GM19240 (cell line): ENCODE data around the gene SLMAP.
A peak's percentile ranks its signal among the peaks of the same experiment; 100 is the strongest.

ENCODE experiments used
- DNase-seq: peaks from one replicate; pipeline ENCODE4 v3.0.0; 2011; ENCODE audit warnings: low spot score; ENCODE audit not compliant: insufficient read length

Gene SLMAP, protein sequence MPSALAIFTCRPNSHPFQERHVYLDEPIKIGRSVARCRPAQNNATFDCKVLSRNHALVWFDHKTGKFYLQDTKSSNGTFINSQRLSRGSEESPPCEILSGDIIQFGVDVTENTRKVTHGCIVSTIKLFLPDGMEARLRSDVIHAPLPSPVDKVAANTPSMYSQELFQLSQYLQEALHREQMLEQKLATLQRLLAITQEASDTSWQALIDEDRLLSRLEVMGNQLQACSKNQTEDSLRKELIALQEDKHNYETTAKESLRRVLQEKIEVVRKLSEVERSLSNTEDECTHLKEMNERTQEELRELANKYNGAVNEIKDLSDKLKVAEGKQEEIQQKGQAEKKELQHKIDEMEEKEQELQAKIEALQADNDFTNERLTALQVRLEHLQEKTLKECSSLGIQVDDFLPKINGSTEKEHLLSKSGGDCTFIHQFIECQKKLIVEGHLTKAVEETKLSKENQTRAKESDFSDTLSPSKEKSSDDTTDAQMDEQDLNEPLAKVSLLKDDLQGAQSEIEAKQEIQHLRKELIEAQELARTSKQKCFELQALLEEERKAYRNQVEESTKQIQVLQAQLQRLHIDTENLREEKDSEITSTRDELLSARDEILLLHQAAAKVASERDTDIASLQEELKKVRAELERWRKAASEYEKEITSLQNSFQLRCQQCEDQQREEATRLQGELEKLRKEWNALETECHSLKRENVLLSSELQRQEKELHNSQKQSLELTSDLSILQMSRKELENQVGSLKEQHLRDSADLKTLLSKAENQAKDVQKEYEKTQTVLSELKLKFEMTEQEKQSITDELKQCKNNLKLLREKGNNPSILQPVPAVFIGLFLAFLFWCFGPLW

DNA sequence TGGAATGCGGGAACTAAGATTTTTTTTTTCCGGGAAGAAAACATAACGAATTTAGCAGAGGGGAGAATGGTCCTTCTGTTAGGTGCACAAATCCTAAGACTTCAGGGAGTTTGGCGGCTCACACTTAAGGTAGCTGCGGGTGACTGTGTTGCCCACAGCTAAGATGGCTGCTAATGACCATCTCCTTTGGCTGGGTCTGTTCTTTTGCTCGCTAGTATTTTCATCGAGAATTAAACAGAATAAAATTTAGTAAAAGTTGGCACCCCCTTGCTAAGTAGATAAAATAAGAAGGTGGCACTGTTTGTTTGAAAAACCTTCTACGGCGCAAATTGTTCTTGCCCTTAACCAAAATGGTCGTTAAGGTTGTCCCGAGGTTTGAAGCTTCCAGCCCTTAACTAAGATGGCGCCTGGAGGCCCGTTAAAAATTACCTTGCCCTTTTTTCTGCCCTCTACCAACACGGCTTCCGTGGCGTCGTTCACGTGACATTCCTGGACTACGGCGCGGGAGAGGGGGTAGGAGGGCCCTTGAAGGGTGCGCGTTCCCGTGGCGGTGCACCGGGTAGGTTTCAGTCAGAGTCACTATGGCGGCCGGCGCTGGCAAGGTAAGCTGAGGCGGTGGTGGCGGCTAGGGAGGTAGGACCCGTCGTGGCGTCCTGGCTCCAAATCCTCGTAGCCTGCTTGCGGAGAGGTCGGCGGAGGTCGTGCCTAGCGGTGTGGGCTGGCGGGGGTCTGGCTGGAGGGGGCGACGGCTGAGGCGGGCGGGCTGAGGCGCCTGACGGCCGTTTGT is at the start of gene SLMAP:
Gene SLMAP, plus strand, starts transcription at position 569 of the 787 bp plus-strand sequence. CDS start 1,343 bp downstream, outside the sequence.
- peak; percentile 85 for DNase-seq

DNA sequence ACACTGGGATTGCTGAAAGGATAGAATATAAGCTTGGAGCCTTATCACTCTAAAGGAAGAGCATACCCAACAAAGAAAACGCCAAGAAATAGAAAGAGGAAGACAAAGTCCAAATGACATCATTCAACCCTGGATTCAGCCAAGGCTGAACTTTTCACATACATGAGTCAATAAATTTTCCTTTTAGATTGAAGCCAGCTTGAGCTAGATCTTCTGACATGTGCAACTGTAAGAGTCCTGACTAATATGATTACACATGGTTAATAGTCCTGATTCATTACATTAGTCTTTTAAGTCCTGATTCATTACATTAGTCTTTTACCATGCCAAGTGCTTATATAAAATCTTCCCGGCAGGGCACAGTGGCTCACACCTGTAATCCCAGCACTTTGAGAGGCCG is 49.6 kb upstream of the SLMAP start:
- no peak for DNase-seq

DNA sequence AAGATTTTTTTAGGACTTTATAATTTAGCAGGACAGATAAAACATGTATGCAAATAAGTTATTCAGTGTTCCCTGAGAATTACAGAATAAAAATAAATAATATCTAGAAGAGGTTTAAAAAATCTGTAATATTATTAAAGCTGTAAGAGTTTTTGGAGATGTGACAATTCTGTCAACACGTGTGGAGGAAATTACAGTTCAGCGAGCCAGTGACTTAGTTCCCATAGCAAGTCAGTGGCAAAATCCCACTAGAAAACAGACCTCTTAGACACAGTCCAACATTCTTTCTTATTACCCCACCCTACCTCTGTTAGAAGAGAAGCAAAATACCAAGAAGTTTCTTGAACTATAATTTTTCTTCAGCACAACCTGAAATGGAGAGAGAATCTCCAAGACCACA is 47.1 kb upstream of the SLMAP start:
- no peak for DNase-seq

DNA sequence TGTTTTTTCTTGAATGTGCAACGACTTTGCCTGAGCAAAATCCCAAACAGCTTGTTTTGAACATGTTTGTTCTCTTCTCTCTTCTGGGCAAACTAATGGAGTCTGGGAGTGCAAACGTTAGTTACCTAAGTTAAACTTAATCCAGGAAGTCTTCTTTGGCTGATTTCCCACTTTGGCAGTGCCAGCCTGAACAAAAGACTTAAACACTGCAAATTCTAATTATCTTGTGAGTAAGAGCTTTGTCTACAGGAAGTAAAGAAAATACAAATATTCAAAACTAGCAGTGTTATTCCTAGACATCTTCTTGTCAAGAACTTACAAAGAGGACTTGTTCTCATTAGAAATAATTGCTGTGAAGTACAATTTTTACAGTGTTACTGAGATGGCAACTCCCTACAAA is 46.5 kb upstream of the SLMAP start:
- no peak for DNase-seq

DNA sequence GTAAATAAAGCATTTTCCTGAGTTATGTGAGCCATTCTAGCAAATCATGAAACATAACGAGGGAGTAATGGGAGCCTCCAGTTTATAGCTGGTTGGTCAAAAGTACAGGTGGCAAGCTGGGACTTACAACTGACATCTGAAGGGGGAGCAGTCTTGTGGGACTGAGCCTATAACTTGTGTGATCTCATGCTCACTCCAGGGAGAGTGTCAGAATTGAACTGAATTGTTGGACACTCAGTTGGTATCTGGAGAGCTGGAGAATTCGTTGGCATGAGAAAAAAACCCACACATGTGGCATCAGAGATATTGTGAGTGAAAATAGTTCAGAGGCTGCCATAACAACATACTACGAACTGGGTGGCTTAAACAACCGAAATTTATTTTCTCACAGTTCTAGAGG is 40.4 kb upstream of the SLMAP start:
- DNase-seq: no peak

DNA sequence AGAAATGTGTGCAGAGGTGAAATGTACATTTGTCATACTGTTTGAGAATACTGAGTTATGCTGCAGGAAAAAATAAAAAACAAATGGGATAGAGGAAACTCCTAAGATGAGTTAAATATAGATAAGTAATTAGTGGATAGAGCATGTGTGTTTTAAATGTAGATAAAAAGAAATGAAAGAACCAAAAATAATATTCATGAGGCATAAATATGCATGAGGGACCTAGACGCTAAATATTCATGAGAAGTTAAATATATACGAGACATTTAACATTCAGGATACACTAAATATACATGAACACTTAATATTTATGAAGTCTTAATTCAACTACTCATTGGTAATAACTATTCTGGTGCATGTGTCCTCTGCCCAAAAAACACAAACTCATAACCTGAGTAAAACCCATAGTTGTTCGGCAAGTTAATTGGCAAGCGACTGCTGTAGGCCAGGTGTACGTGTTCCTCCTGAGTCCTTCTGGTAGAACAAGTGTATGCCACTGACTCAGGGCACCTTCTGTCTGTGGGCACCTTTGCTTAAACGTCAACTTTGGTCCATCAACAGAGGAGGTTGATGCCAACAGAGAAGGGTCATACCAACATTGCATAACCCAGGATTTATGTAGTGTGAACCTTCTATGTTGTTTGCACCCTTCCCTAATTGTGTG is 38.8 kb upstream of the SLMAP start:
- no peak for DNase-seq

DNA sequence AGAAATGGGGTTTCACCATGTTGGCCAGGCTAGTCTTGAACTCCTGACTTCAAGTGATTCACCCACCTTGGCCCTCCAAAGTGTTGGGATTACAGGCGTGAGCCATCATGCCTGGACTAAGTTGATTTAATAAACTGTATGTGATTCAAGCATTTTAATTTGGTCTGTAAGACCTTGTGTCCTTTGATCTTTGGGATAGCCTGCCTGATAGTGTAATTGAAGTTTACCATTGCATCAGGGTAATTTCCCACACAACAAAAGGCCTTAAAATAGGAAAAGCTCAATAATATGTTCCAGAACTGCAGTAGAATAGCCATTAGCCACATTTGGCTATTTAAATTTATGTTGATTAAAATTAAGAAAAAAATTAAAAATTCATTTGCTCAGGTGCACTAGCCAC is 38.0 kb upstream of the SLMAP start:
- no peak for DNase-seq

DNA sequence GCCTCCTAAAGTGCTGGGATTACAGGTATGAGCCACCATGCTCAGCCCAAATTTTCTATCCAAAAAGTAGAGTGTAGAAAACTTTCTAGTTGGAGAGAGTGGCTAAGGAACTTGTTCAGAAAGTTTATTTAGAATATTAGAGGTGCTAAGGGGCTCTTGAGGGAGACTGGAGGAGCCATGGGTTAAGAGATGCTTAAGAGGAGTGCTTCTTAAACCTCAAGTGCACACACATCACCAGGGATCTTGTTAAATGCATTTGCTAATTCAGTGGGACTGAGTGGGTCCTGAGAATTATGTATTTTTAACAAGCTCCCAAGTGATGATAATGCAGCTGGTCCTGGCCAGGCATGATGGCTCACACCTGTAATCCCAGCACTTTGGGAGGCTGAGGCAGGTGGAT is 29.7 kb upstream of the SLMAP start:
- DNase-seq: no peak

DNA sequence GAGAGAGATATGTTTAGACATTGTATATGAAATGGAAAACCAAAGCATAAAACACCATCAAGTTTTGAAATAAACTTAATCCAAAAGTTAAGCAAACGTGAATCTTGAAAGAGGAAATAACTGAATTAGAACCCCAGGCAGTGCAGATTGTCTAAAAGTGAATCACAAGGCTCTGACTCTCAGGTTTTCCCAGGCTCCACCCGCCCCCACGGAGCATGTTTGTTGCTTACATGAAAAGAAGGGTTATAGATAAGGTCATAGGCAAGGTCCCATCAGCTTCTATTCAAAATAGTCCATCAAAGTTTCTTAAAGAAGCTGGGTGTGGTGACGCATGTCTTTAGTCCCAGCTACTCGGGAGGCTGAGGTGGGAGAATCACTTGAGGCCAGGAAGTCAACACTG is 29.0 kb upstream of the SLMAP start:
- no peak for DNase-seq

DNA sequence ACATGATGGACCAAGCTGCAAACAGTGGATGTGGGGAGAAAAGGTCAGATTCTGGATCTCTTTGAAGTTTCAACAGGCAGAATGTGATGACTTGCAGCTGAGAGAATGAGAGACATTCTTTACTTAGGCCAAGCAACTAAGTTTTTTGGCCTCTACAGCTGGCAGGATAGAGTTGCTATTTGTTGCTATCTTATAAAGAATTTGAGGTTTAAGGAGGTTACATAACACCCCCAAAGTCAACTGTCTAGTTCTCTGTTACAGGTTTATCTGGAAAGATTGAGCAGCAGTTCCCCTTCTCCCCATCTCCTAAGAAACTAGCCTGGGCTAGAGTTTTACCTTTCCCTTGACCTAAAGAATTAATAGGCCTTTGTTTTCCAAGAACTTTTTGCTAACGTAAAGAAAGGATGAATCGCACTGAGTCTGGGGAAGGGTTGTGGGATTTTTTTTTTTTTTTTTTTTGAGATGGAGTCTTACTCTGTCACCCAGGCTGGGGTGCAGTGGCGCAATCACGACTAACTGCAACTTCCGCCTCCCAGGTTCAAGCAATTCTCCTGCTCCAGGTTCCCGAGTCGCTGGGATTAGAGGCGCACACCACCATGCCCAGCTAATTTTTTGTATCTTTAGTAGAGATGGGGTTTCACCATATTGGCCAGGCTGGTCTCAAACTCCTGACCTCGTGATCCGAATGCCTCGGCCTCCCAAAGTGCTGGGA is 26.6 kb upstream of the SLMAP start:
- DNase-seq: no peak

DNA sequence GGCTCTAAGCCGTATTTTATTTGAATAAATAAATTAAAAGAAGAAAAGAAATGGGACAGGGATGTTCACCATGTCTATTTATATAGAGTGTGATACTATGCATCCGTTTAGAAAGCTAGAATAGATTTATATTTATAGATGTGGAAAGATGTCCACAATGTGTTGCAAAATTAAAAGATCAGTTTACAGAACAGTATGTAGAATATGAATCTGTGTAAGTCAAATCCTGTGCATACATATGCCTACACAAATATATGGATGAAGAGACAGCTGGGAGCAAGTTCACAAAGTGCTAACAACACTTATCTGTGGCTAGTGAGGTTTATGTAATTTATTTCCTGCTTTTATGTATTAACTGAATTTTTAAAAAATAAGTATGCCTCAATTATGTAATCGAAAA is 25.4 kb upstream of the SLMAP start:
- DNase-seq: no peak

DNA sequence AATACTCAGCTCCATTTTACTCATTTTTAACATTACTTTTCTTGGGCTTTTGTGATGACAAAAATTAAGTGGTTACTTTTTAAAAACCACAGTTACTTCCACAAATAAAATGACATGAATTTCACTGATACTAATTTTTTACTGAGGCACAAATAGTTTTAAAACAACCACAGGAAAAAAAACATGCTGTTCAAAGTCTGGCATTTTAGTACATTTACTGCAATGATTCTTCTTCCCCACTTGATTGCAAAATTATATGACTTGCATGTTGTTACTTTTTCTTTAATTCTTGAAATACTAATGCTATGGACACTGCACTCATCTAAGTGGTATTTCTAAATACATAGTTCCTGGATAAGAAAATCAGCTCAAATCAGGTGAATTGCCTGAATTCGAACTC is 24.8 kb upstream of the SLMAP start:
- DNase-seq: no peak

DNA sequence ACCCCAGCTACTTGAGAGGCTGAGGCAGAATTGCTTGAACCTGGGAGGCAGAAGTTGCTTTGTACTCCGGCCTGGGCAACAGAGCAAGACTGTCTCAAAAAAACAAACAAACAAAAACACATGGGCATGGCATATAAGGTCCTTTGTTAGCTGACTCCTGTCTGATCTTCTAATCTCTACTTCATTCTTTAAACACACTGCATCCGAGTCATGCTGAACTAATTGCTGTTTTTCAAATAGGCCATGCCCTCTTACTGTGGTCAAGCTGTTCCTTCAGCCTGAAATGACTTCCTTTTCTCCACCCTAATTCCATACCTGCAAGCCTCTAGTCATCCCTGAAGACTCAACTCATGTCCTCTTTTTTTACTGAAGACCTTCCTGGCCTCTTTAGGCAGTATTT is 22.3 kb upstream of the SLMAP start:
- DNase-seq: no peak

DNA sequence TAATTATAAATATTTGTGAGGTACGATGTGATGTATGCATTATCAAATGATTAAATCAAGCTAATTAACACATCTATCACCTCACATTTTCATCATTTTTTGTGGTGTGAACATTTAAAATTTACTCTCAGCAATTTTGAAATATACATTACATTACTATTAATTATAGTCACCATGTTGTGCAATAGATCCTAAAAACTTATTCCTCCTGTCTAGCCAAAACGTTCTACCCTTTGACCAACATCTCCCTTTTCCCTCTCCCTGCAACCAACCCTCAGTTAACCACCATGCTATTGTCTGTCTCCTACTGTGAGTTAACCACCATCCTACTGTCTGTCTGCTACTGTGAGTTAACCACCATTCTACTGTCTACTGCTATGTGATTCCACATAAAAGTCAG is 20.7 kb upstream of the SLMAP start:
- no peak for DNase-seq

DNA sequence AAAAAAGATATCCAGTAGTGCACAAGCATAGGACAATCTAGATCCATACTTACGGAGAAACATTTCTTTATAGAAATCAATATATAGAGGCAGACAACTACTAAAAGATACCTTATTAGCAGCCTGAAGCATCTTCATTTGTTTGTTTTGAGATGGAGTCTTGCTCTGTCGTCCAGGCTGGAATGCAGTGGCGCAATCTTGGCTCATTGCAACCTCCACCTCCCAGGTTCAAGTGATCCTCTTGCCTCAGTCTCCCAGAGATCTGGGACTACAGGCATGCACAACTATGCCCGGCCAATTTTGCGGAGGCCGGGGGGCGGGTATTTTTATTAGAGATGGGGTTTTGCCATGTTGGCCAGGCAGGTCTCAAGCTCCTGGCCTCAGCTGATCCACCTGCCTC is 18.3 kb upstream of the SLMAP start:
- no peak for DNase-seq

DNA sequence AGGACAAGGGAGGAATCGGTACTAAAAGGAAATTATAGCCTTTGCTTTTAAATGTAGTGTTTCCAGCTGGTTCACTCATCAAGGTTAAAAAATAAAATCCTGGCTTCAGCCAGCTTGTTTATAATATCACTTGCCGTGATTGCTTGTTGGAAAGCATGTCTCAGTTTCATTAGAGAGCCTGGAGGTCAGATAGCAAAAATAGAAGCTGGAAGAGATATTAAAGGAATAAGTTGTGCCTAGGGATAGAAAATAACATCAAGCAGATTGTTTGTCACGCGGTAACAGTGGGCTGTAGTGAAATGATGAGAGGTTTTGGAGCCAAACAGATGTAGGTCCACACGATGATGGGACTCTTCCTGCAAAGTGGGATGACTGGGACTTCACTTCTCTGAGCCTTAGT is 17.7 kb upstream of the SLMAP start:
- no peak for DNase-seq

DNA sequence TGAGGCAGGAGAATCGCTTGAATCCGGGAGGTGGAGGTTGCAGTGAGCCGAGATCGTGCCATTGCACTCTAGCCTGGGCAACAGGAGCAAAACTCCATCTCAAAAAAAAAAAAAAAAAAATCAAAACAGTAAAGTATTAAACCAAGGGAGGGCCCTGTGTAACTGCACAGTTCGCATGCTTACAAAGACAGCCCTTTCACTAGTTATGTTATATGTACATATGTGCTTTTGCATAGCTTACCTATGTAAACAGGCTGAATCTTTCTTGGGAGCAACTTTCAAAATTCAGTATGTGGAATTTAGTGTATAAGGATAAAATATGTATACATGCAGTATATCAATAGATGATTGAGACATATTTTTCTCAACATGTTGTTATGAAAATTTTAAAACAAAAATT is 16.1 kb upstream of the SLMAP start:
- DNase-seq: no peak

DNA sequence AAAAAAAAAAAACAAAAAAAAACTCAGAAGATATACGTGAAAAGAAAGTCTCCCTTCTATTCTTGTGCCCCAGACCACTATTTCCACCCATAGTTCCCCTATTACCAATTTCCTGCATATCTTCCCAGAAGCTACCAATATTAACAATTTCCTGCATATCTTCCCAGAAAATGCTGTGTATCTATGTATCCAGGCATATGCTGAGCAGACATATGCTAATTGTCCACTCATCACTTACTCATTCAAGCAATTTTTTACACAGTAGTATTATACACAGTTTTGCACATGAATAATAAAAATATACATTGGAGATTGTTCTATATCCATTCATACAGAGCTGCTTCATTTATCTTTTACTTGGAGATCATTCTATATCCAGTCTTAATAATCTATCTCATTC is 12.6 kb upstream of the SLMAP start:
- DNase-seq: no peak

DNA sequence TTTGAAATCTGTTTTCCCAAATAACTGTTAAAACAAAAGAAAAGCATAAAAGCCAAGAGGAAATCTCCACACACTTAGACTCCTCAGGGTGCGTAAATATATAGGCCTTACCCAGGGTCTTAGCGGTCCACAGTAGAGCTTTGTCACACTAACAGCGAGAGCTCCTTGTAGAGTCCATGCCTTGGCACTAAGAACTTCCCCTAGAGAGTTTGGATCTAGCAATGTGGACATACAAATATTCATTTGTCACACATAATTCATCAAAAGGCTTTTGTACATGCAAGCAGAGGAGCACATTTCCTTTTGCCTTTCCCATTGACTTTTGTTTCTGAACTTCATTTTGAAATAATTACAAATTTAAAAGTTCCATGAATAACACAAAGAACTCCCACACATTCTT is 11.0 kb upstream of the SLMAP start:
- no peak for DNase-seq

DNA sequence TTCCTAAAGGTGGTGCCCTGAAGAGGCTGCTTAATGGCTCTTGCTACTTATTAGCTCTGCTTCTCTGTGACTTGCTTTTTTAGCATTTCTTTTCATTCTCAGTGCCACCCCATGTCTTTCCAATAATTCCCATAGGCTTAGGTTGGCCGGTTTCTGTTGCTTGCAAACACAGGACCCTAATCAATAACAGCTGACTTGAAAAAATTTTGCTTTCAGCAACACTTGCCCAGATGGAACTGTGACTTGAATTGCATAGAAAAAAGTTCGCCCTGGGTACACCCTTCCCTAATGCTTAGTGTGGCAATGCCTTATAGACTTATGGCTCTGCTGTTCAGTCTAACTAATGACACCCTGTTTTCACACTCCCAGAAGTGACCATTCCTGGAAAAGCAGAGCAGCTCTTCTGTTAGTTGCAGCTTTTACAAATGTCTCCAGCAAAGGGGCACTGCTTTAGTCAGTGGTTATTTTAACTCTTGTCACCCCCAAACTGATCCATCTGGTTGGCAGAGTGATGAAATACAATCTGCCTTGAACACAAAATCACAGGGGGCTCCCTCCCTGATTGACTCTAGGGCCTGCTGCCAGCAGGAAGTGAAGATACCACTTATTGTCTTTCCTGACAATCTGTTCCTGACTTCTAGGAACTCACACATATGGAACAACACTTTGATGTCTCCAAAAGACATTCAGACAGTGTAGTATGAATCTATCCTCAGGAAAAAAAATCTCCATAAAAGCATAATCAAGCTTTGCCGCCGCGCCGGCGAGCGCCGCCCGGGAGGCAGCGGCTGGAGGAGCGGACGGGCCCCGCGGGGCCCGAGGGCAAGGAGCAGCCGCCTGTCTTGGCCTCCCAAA is 9.7 kb upstream of the SLMAP start:
- no peak for DNase-seq
